B cell (primary cell): Measurements from ENCODE around the gene ARHGAP32. TPM values are rescaled to one million over a fixed set of nuclear protein-coding genes. Genes with fewer than 3 reads are reported as not detected.

Source experiments
- ATAC-seq: fragments of 200-7000 bp; cut with Tn5 transposase; one replicate; pipeline ENCODE4 v1.10.0; 2021; ENCODE audit warnings: low read depth, mild to moderate bottlenecking, moderate number of reproducible peaks, moderate library complexity
- CTCF ChIA-PET: fragments of 350-600 bp; sonication (Branson Sonifier 250); formaldehyde crosslinking; loops from one replicate; lab custom pipeline; 2021; ENCODE audit warnings: antibody characterized with exemption, inconsistent platforms; lab: Charles Lee
- POLR2A ChIA-PET: fragments of 350-600 bp; sonication (Branson Sonifier 250); formaldehyde crosslinking; loops from one replicate; lab custom pipeline; 2021; ENCODE audit warnings: antibody characterized with exemption; lab: Charles Lee
- DNase-seq: peaks from one replicate; pipeline ENCODE4 v3.0.0; 2013
- H2AFZ ChIP-seq: 2 replicates; pipeline ENCODE4 v1.6.1; 2012; ENCODE audit warnings: mild to moderate bottlenecking, low read depth, low read length; ENCODE audit not compliant: insufficient read depth, poor library complexity, severe bottlenecking
- H3K27ac ChIP-seq, 2 donors: 1 replicate in 1 of 2; 2 replicates in 1 of 2; pipeline ENCODE4 v1.5.1; 2012 to 2013; ENCODE audit warnings: low read length in 2 of 2, mild to moderate bottlenecking in 2 of 2, moderate library complexity in 1 of 2
- H3K27me3 ChIP-seq, 4 experiments: fragments of 200-600 bp in 1 of 4; sonication (generic) in 1 of 4; replicated peaks in 1 of 4; 1 replicate in 2 of 4; 2 replicates in 2 of 4; pipeline versions ENCODE4 v1.6.1 to v1.7.0; 2013 to 2016; ENCODE audit warnings: low read length in 3 of 4, mild to moderate bottlenecking in 2 of 4, mixed read lengths in 1 of 4, moderate library complexity in 1 of 4; ENCODE audit not compliant: insufficient read depth in 4 of 4, control insufficient read depth in 3 of 4; ENCODE audit errors: control extremely low read depth in 1 of 4
- H3K36me3 ChIP-seq, 2 experiments: replicated peaks in 1 of 2; 1 replicate in 1 of 2; 2 replicates in 1 of 2; pipeline versions ENCODE4 v1.6.1 to v1.7.1; 2013; ENCODE audit warnings: low read length in 1 of 2; ENCODE audit not compliant: insufficient read depth in 2 of 2, control insufficient read depth in 1 of 2; ENCODE audit errors: control extremely low read depth in 1 of 2, extremely low read depth in 1 of 2
- H3K4me1 ChIP-seq, 2 donors: fragments of 200-600 bp in 1 of 2; sonication (generic) in 1 of 2; 1 replicate in 1 of 2; 2 replicates in 1 of 2; pipeline versions ENCODE4 v1.5.1 to v1.6.1; 2013 to 2017; ENCODE audit warnings: low read length in 2 of 2; ENCODE audit not compliant: control insufficient read depth in 2 of 2, insufficient read depth in 2 of 2
- H3K4me2 ChIP-seq: replicated peaks from 2 replicates; pipeline ENCODE3; 2012; ENCODE audit warnings: mild to moderate bottlenecking, low read depth, low read length; ENCODE audit not compliant: poor library complexity, severe bottlenecking
- H3K4me3 ChIP-seq, 5 experiments: fragments of 200-600 bp in 1 of 5; sonication (generic) in 1 of 5; 1 replicate in 3 of 5; 2 replicates in 2 of 5; pipeline versions ENCODE4 v1.5.1 to v1.7.0; 2011 to 2016; ENCODE audit warnings: low read length in 4 of 5, mild to moderate bottlenecking in 4 of 5, low read depth in 2 of 5, control low read depth in 1 of 5, moderate library complexity in 1 of 5; ENCODE audit not compliant: insufficient read depth in 1 of 5; ENCODE audit errors: control extremely low read depth in 1 of 5, extremely low read depth in 1 of 5
- H3K79me2 ChIP-seq: fragments of 200-600 bp; sonication (generic); one replicate; pipeline ENCODE4 v1.6.0; 2016; ENCODE audit warnings: low read length; ENCODE audit not compliant: control insufficient read depth, insufficient read depth
- H3K9ac ChIP-seq: fragments of 200-600 bp; sonication (generic); 2 replicates; pipeline ENCODE4 v1.6.1; 2017; ENCODE audit warnings: mild to moderate bottlenecking, low read length, moderate library complexity
- H3K9me3 ChIP-seq, 3 donors: one replicate each; pipeline versions ENCODE4 v1.6.1 to v1.7.1; 2013; ENCODE audit warnings: low read length in 2 of 3; ENCODE audit not compliant: control insufficient read depth in 2 of 3, insufficient read depth in 1 of 3; ENCODE audit errors: control extremely low read depth in 1 of 3
- H4K20me1 ChIP-seq: 2 replicates; pipeline ENCODE4 v1.6.0; 2012; ENCODE audit warnings: mild to moderate bottlenecking, low read length; ENCODE audit not compliant: insufficient read depth, control insufficient read depth, poor library complexity, severe bottlenecking
- H3K27ac Mint-ChIP-seq: one replicate; pipeline ENCODE4 v1.8.0; 2021; ENCODE audit warnings: mixed read lengths
- H3K27me3 Mint-ChIP-seq: one replicate; pipeline ENCODE4 v1.8.0; 2021; ENCODE audit warnings: mixed read lengths
- H3K4me1 Mint-ChIP-seq: one replicate; pipeline ENCODE4 v1.8.0; 2021; ENCODE audit warnings: mixed read lengths
- H3K4me3 Mint-ChIP-seq: one replicate; pipeline ENCODE4 v1.8.0; 2021; ENCODE audit warnings: mixed read lengths
- H3K9me3 Mint-ChIP-seq: one replicate; pipeline ENCODE4 v1.8.0; 2022; ENCODE audit warnings: mixed read lengths; ENCODE audit not compliant: insufficient read depth
- CTCF ChIP-seq: fragments of 200-600 bp; IDR thresholded peaks from one replicate; pipeline ENCODE4 v1.8.0; 2022; ENCODE audit warnings: antibody characterized with exemption, mild to moderate bottlenecking
- EZH2 ChIP-seq: IDR thresholded peaks from 2 replicates; pipeline ENCODE4 v1.6.1; 2012; ENCODE audit warnings: borderline replicate concordance, low read depth, mild to moderate bottlenecking, moderate library complexity, low read length; ENCODE audit not compliant: insufficient read depth, poor library complexity, severe bottlenecking
- WGBS: methylation state at CpG from one replicate; pipeline ENCODE4 v1.1.5; 2013; ENCODE audit warnings: missing lambda C conversion rate; ENCODE audit not compliant: insufficient coverage; 5-methylcytosine and 5-hydroxymethylcytosine counted together
- intact Hi-C: fragments of 100-400 bp; cut with micrococcal nuclease; formaldehyde crosslinking; loops from one replicate; pipeline ENCODE4 v1.10.0; 2022
- polyA plus RNA-seq: library from polyadenylated mRNA; depleted of rRNA; stranded (reverse); fragments of >200 nt; gene quantifications from 2 replicates; pipeline ENCODE4 v1.2.3, GENCODE V29; 2012
- total RNA-seq, 2 donors: library from RNA; stranded (reverse); fragments of 120-200 nt in 1 of 2; gene quantifications; 1 replicate in 1 of 2; 2 replicates in 1 of 2; pipeline versions ENCODE4 v1.2.3 to v1.2.4, GENCODE V29; 2013 to 2022

The ARHGAP32 gene
- total and polyA plus RNA-seq, 2 donors (not counting 1 experiment from before 2014, with no cell fraction given) = 4.4 to 10.6 TPM

- no peak overlapping the region for H3K9ac ChIP-seq
- H3K9me3 ChIP-seq = no peaks in the 10 kb centered on the region
- H3K27me3 ChIP-seq = no peaks in the 10 kb centered on the region
- no peak overlapping the region for H3K4me3 ChIP-seq
- no peaks in the 10 kb centered on the region for H4K20me1 ChIP-seq
- DNase-seq = no peak
- no CpG with 5 or more reads among the region's 3 CpGs for WGBS
- no peak overlapping the region for H3K4me2 ChIP-seq
- peaks cover 11% of the 10 kb centered on the region for H3K79me2 ChIP-seq
- no peak overlapping the region for H2AFZ ChIP-seq
- peaks cover 0 to 2% of the 10 kb centered on the region in 2 experiments for H3K36me3 ChIP-seq
- Mint-ChIP-seq H3K27me3 (no peaks in the 10 kb centered on the region), H3K9me3 (no peaks in the 10 kb centered on the region), H3K4me1 (peaks cover 4% of the 10 kb centered on the region), H3K27ac (no peak overlapping the region), H3K4me3 (no peak overlapping the region)
- H3K4me1 ChIP-seq = no peaks in the 10 kb centered on the region
- ChIA-PET CTCF (no interaction called here), POLR2A (no interaction called here)
- intact Hi-C loops = no loop called here
- H3K27ac ChIP-seq = no peak overlapping the region
- ATAC-seq = no peak
- no peak for TF ChIP-seq CTCF
- no peak for TF ChIP-seq EZH2
Measured at GRCh38 chr11:129237880-129238638, 45.9 kb upstream of the ARHGAP32 start.

- no peak overlapping the region for H3K27ac ChIP-seq
- no peak overlapping the region for H3K4me2 ChIP-seq
- ChIA-PET CTCF (no interaction called here), POLR2A (no interaction called here)
- H3K36me3 ChIP-seq = peaks cover 0 to 2% of the 10 kb centered on the region in 2 experiments
- H3K79me2 ChIP-seq = peaks cover 11% of the 10 kb centered on the region
- H3K9me3 ChIP-seq = no peaks in the 10 kb centered on the region
- no peaks in the 10 kb centered on the region for H3K27me3 ChIP-seq
- no peak overlapping the region for H3K4me3 Mint-ChIP-seq
- no peaks in the 10 kb centered on the region for H3K27me3 Mint-ChIP-seq
- H3K9me3 Mint-ChIP-seq = no peaks in the 10 kb centered on the region
- no peak for DNase-seq
- H3K27ac Mint-ChIP-seq = no peak overlapping the region
- H4K20me1 ChIP-seq = no peaks in the 10 kb centered on the region
- no peak for ATAC-seq
- intact Hi-C loops = no loop called here
- H3K4me1 Mint-ChIP-seq = no peaks in the 10 kb centered on the region
- WGBS = 88% methylated on average over 4 of the region's 4 CpGs
- TF ChIP-seq EZH2 = no peak
- TF ChIP-seq CTCF = no peak
- H2AFZ ChIP-seq = no peak overlapping the region
- H3K9ac ChIP-seq = no peak overlapping the region
- no peaks in the 10 kb centered on the region for H3K4me1 ChIP-seq
- H3K4me3 ChIP-seq = no peak overlapping the region
Measured at GRCh38 chr11:129237456-129237855, 45.3 kb upstream of the ARHGAP32 start.
